Stomach smooth muscle (tissue), 2 donors: ENCODE data around the gene ZWILCH.
"Not testable (repeated sequence)": the region's sequence is repeated elsewhere in the genome, so short reads cannot be mapped to it uniquely, and the experiment has no call there.

ENCODE experiments used
- H3K27ac ChIP-seq: one replicate; pipeline ENCODE4 v1.7.0; 2013; ENCODE audit warnings: mild to moderate bottlenecking, low read length, inconsistent platforms
- H3K27me3 ChIP-seq, 2 donors: one replicate each; pipeline ENCODE4 v1.7.0; 2013; ENCODE audit warnings: low read length in 2 of 2; ENCODE audit not compliant: insufficient read depth in 2 of 2, control insufficient read depth in 1 of 2
- H3K36me3 ChIP-seq, 2 donors: one replicate each; pipeline ENCODE4 v1.7.0; 2013; ENCODE audit warnings: low read length in 2 of 2; ENCODE audit not compliant: control insufficient read depth in 2 of 2, insufficient read depth in 2 of 2
- H3K4me1 ChIP-seq: one replicate; pipeline ENCODE4 v1.7.0; 2013; ENCODE audit warnings: low read length; ENCODE audit not compliant: control insufficient read depth, insufficient read depth
- H3K4me3 ChIP-seq, 2 donors: one replicate each; pipeline ENCODE4 v1.7.0; 2013; ENCODE audit warnings: low read length in 2 of 2
- H3K9ac ChIP-seq, 2 donors: one replicate each; pipeline ENCODE4 v1.7.0; 2013; ENCODE audit warnings: low read length in 2 of 2, mild to moderate bottlenecking in 1 of 2
- H3K9me3 ChIP-seq, 2 donors: one replicate each; pipeline ENCODE4 v1.7.0; 2013; ENCODE audit warnings: low read length in 2 of 2; ENCODE audit not compliant: control insufficient read depth in 2 of 2
- donor health status: healthy.
- donor health status: Pancreatic carcinoma.

ZWILCH gene

DNA sequence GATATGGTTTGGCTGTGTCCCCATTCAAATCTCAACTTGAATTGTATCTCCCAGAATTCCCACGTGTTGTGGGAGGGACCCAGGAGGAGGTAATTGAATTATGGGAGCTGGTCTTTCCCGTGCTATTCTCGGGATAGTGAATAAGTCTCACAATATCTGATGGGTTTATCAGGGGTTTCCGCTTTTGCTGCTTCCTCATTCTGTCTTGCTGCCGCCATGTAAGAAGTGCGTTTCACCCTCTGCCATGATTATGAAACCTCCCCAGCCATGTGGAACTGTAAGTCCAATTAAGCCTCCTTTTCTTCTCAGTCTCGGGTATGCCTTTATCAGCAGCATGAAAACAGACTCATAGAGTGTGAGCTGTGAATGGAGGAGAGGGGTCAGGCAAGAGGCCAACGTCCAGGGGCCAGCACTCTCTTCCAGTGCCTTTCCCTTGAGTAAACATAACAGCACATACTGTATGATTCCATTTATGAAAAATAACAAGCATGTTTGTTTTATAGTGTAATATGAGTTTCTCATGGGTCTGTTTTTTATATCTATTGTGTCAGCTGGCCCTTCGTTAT lies 76.9 kb downstream of the ZWILCH start:
- H3K27ac ChIP-seq, result no peak overlapping the region
- H3K4me3 ChIP-seq, result no peak overlapping the region
- H3K4me1 ChIP-seq, result no peaks in the 10 kb centered on the region
- H3K9me3 ChIP-seq, result no peaks in the 10 kb centered on the region
- no peaks in the 10 kb centered on the region for H3K36me3 ChIP-seq
- H3K27me3 ChIP-seq, result peaks cover 4% of the 10 kb centered on the region in 2 donors
- no peak overlapping the region for H3K9ac ChIP-seq

DNA sequence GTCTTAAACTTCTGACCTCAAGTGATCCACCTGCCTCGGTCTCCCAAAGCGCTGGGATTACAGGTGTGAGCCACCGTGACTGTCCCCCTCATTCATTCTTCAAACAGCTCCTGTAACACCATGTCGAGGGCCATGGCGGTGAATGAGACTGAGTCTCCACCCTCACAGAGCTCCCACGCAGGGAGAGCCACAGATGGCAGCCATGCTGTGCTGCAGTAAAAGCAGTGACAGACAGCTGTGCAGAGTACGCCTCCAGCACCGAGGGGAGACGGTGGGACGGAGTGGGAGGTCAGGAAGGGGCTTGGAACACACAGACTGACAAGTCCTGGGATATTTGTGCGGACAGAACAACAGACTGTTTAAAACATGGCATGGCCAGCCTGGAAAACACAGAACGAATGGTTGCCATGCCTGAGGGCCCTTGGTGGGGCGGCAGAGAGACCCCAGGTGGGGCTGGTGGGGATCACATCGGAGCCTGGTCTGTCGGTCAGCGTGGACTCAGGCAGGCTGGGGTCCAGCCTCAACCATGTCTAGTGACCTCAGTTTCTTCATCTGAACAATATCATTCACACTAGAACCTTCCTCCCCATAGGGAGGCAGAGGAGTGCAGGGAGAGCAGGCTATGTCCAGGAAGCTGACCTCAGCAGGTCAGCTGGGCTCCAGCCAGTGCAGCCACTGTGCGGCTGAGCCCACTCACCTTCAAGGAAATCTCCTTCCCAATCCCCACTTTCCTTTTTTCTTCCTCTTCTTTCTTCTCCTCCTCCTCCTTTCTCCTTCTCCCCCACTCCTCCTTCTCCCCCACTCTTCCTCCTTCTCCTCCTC lies 81.2 kb downstream of the ZWILCH start:
- Histone ChIP-seq H3K9ac (no peak overlapping the region), H3K27ac (no peak overlapping the region), H3K27me3 (peaks cover 4 to 9% of the 10 kb centered on the region in 2 donors), H3K4me1 (no peaks in the 10 kb centered on the region), H3K4me3 (no peak overlapping the region), H3K36me3 (no peaks in the 10 kb centered on the region), H3K9me3 (no peaks in the 10 kb centered on the region)

- Histone ChIP-seq H3K36me3 (no peaks in the 10 kb centered on the region), H3K27me3 (peaks cover 4 to 9% of the 10 kb centered on the region in 2 donors), H3K27ac (no peak overlapping the region), H3K4me1 (no peaks in the 10 kb centered on the region), H3K9ac (no peak overlapping the region), H3K9me3 (no peaks in the 10 kb centered on the region), H3K4me3 (no peak overlapping the region)
These were observed 81.9 kb downstream of the ZWILCH start for GRCh38 chr15:66587020-66587419.

DNA sequence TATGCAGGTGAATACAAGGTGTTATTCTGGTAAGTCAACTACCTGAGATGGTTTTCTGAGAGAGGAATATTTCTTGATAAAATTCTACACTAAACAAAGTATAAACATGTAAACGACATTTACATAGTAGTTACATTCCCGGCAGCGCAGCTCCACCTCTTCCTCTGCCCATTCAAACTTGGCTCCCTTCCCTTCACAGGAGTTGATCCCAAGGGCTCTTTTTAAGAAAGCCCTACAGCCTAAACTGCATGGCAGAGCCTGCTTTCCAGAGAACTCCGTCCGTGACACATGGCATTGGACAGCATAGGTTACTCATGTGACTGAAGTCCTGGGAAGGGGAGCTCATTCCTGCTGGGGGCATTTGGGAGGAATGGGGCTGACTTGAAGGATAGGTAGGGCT lies 82.6 kb downstream of the ZWILCH start:
- no peaks in the 10 kb centered on the region for H3K4me1 ChIP-seq
- H3K4me3 ChIP-seq, result no peak overlapping the region
- H3K9me3 ChIP-seq, result no peaks in the 10 kb centered on the region
- H3K27me3 ChIP-seq, result peaks cover 4 to 9% of the 10 kb centered on the region in 2 donors
- H3K9ac ChIP-seq, result no peak overlapping the region
- H3K36me3 ChIP-seq, result no peaks in the 10 kb centered on the region
- no peak overlapping the region for H3K27ac ChIP-seq

DNA sequence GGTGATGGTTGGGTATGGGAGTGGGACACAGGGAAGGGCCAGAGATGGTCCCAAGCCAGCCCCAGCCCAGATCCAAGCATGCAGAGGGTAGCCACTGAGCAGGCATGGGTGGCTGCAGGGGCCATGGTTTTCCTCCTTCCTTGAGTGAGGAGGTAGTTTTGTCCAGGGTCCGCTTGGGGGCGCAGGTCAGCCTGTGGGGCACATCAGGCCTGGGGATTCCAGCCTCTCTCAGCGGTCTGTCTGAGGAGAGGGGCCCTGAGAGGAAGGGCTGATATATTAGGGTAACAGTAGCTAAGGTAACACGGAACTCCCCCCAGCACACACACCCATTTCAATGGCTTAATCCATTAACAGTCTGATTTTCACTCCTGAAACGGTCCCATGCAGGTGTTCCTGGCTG lies 83.4 kb downstream of the ZWILCH start:
- Histone ChIP-seq H3K27ac (no peak overlapping the region), H3K4me1 (no peaks in the 10 kb centered on the region), H3K9ac (no peak overlapping the region), H3K9me3 (no peaks in the 10 kb centered on the region), H3K36me3 (no peaks in the 10 kb centered on the region), H3K4me3 (no peak overlapping the region), H3K27me3 (peaks cover 4 to 9% of the 10 kb centered on the region in 2 donors)

- Histone ChIP-seq H3K4me1 (no peaks in the 10 kb centered on the region), H3K4me3 (no peak overlapping the region), H3K27me3 (peaks cover 4 to 9% of the 10 kb centered on the region in 2 donors), H3K36me3 (no peaks in the 10 kb centered on the region), H3K9ac (no peak overlapping the region), H3K27ac (no peak overlapping the region), H3K9me3 (no peaks in the 10 kb centered on the region)
These were observed 83.8 kb downstream of the ZWILCH start for GRCh38 chr15:66588971-66589370.

DNA sequence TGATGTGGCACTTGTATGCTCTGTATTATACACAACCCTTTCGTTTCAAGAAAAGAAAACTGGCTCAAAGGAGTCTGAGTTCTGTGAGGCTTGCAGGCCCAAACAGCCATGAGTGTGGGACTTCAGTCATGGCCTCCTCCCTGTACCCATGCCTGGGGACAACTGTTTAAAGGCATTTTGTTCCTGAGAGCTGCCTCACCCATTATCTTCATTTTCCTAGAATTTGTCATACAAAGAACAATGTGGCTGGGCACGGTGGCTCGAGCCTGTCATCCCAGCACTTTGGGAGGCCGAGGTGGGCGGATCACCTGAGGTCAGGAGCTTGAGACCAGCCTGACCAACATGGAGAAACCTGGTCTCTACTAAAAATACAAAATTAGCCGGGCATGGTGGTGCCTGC lies 84.3 kb downstream of the ZWILCH start:
- H3K27me3 ChIP-seq, H3K4me3 ChIP-seq, H3K9ac ChIP-seq, H3K36me3 ChIP-seq, H3K27ac ChIP-seq, H3K4me1 ChIP-seq, H3K9me3 ChIP-seq: not testable (repeated sequence)

DNA sequence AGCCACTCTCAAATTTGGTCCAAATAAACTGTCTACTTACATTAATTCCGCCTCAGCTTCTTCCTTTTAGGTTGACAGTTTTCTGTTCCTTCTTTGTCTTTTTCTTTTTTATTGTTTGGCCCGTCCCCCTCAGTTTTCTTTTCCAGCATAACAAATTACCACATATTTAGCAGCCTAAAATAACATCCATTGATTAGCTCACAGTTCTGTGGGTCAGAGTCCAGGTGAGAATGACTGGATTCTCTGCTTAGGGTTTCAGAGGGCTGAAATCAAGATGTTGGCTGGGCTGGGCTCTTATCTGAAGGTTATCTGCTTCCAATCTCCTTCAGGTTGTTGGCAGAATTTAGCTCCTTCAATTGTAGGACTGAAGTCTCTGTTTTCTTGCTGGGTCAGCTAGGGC lies 85.3 kb downstream of the ZWILCH start:
- peaks cover 4 to 9% of the 10 kb centered on the region in 2 donors for H3K27me3 ChIP-seq
- H3K4me1 ChIP-seq, result no peaks in the 10 kb centered on the region
- H3K9ac ChIP-seq, result no peak overlapping the region
- no peak overlapping the region for H3K27ac ChIP-seq
- no peaks in the 10 kb centered on the region for H3K9me3 ChIP-seq
- no peak overlapping the region for H3K4me3 ChIP-seq
- no peaks in the 10 kb centered on the region for H3K36me3 ChIP-seq

DNA sequence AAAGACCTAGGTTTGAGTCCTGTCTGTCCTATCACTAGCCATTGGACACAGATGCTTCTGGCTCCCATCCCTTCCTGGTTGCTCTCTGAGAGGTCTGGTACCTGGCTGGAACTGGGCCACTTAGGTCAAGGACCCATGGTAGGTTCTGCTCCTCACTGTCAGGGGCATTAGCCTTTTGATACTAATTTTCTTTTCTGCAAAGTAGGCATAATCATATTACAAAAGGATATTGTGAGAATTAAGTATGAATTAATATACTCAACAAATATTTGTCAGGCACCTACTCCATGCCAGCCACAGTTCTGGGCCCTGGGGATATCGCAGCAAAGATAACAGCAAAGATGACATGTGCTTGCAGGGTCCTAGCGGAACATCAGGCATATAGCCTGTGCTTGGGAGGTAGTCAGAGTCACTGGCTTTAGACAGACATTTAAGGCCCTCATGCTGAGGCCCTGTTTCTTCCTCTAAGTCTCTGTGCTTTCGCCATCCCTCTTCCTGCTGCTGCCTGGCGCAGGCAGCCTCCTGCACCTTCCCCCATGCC lies 86.3 kb downstream of the ZWILCH start:
- no peak overlapping the region for H3K9ac ChIP-seq
- no peak overlapping the region for H3K27ac ChIP-seq
- no peak overlapping the region for H3K4me3 ChIP-seq
- no peaks in the 10 kb centered on the region for H3K36me3 ChIP-seq
- H3K9me3 ChIP-seq, result no peaks in the 10 kb centered on the region
- H3K4me1 ChIP-seq, result no peaks in the 10 kb centered on the region
- H3K27me3 ChIP-seq, result peaks cover under 1 to 7% of the 10 kb centered on the region in 2 donors

GRCh38 chr15:66592505-66593218 lies 87.5 kb downstream of the ZWILCH start:
- Histone ChIP-seq H3K9me3 (no peaks in the 10 kb centered on the region), H3K36me3 (no peaks in the 10 kb centered on the region), H3K4me3 (no peak overlapping the region), H3K27me3 (peaks cover 0 to 5% of the 10 kb centered on the region in 2 donors), H3K4me1 (no peaks in the 10 kb centered on the region), H3K9ac (no peak overlapping the region), H3K27ac (no peak overlapping the region)
